ENCODE results near the gene BNIP5.

GRCh38 chr6:36339146-36339545 is 2.5 kb upstream of the BNIP5 start:
- TF ChIP-seq CTCF (IDR thresholded peaks at IDR 0.05), result no peak
- no peak for TF ChIP-seq POLR2A (IDR thresholded peaks at IDR 0.05)

Data from testis (tissue), 2 donors.